Dedifferentiated amniotic fluid mesenchymal stem cell (primary cell): ENCODE data around the gene RNF152.

Experiments
- DNase-seq: peaks from one replicate; pipeline ENCODE4 v3.0.0-alpha.2; 2016; ENCODE audit errors: extremely low spot score

The RNF152 gene

GRCh38 chr18:61854578-61855448 is 38.0 kb downstream of the RNF152 start:
- DNase-seq = no peak

- DNase-seq = no peak
Measured at GRCh38 chr18:61853855-61854254, 39.0 kb downstream of the RNF152 start.

GRCh38 chr18:61852496-61852895 is 40.3 kb downstream of the RNF152 start:
- DNase-seq = no peak

- DNase-seq = peak; percentile 73
Measured at GRCh38 chr18:61851940-61852451, 40.8 kb downstream of the RNF152 start.

- no peak for DNase-seq
Measured at GRCh38 chr18:61851279-61851678, 41.5 kb downstream of the RNF152 start.

GRCh38 chr18:61850756-61851155 is 42.1 kb downstream of the RNF152 start:
- DNase-seq = no peak

- DNase-seq = no peak
Measured at GRCh38 chr18:61847164-61847791, 45.5 kb downstream of the RNF152 start.

GRCh38 chr18:61845197-61845596 is 47.6 kb downstream of the RNF152 start:
- DNase-seq = no peak

GRCh38 chr18:61844726-61845125 is 48.1 kb downstream of the RNF152 start:
- DNase-seq = no peak

- no peak for DNase-seq
Measured at GRCh38 chr18:61842146-61842545, 50.7 kb downstream of the RNF152 start.

- DNase-seq = no peak
Measured at GRCh38 chr18:61841706-61842105, 51.1 kb downstream of the RNF152 start.

- no peak for DNase-seq
Measured at GRCh38 chr18:61840324-61840723, 52.5 kb downstream of the RNF152 start.

- no peak for DNase-seq
Measured at GRCh38 chr18:61838521-61838920, 54.3 kb downstream of the RNF152 start.

- DNase-seq = peak; percentile 23
Measured at GRCh38 chr18:61833978-61834377, 58.8 kb downstream of the RNF152 start.

- peak; percentile 32 for DNase-seq
Measured at GRCh38 chr18:61833387-61833786, 59.4 kb downstream of the RNF152 start.

- no peak for DNase-seq
Measured at GRCh38 chr18:61832858-61833257, 59.9 kb downstream of the RNF152 start.

- DNase-seq = no peak
Measured at GRCh38 chr18:61831071-61831470, 61.7 kb downstream of the RNF152 start.

- no peak for DNase-seq
Measured at GRCh38 chr18:61829108-61829507, 63.7 kb downstream of the RNF152 start.

- no peak for DNase-seq
Measured at GRCh38 chr18:61827591-61827990, 65.2 kb downstream of the RNF152 start.

GRCh38 chr18:61825386-61825785 is 67.4 kb downstream of the RNF152 start:
- no peak for DNase-seq

GRCh38 chr18:61824733-61825363 is 68.0 kb downstream of the RNF152 start:
- no peak for DNase-seq

GRCh38 chr18:61823595-61823994 is 69.2 kb downstream of the RNF152 start:
- DNase-seq = no peak

- no peak for DNase-seq
Measured at GRCh38 chr18:61822879-61823278, 69.9 kb downstream of the RNF152 start.
